ENCODE results near the gene CCKAR.

The CCKAR gene

GRCh38 chr4:26463386-26463785, 26.9 kb downstream of the CCKAR start:
- DNase-seq (ENCODE audit: low spot score) = no peak
- in situ Hi-C loops (cut with MboI; ENCODE audit: low sequenced_read_pairs, unreplicated experiment) = loop anchor here (25.0 kb wide), 1 partner anchor 249 kb away; no protein-coding TSS in a partner anchor
- TF ChIP-seq CTCF (IDR thresholded peaks at IDR 0.05; ENCODE audit: borderline replicate concordance, control extremely low read depth, extremely low read depth, insufficient read depth, missing control alignments) = no peak

- no peak for DNase-seq (ENCODE audit: low spot score)
- TF ChIP-seq CTCF (IDR thresholded peaks at IDR 0.05; ENCODE audit: borderline replicate concordance, control extremely low read depth, extremely low read depth, insufficient read depth, missing control alignments) = no peak
- in situ Hi-C loops (cut with MboI; ENCODE audit: low sequenced_read_pairs, unreplicated experiment) = loop anchor here (25.0 kb wide), 1 partner anchor 249 kb away; no protein-coding TSS in a partner anchor
Measured at GRCh38 chr4:26462874-26463273, 27.4 kb downstream of the CCKAR start.

- DNase-seq (ENCODE audit: low spot score) = no peak
- in situ Hi-C loops (cut with MboI; ENCODE audit: low sequenced_read_pairs, unreplicated experiment) = loop anchor here (10.0 to 25.0 kb wide), 2 partner anchors 252 to 545 kb away; no protein-coding TSS in a partner anchor
- no peak for TF ChIP-seq CTCF (IDR thresholded peaks at IDR 0.05; ENCODE audit: borderline replicate concordance, control extremely low read depth, extremely low read depth, insufficient read depth, missing control alignments)
Measured at GRCh38 chr4:26459756-26460530, 30.3 kb downstream of the CCKAR start.

- in situ Hi-C loops (cut with MboI; ENCODE audit: low sequenced_read_pairs, unreplicated experiment) = loop anchor here (10.0 to 25.0 kb wide), 2 partner anchors 253 to 546 kb away; no protein-coding TSS in a partner anchor
- TF ChIP-seq CTCF (IDR thresholded peaks at IDR 0.05; ENCODE audit: borderline replicate concordance, control extremely low read depth, extremely low read depth, insufficient read depth, missing control alignments) = peak; percentile 38
- DNase-seq (ENCODE audit: low spot score) = peak; percentile 66
Measured at GRCh38 chr4:26459054-26459755, 31.1 kb downstream of the CCKAR start.

- in situ Hi-C loops (cut with MboI; ENCODE audit: low sequenced_read_pairs, unreplicated experiment) = loop anchor here (10.0 to 25.0 kb wide), 2 partner anchors 254 to 547 kb away; no protein-coding TSS in a partner anchor
- DNase-seq (ENCODE audit: low spot score) = no peak
- TF ChIP-seq CTCF (IDR thresholded peaks at IDR 0.05; ENCODE audit: borderline replicate concordance, control extremely low read depth, extremely low read depth, insufficient read depth, missing control alignments) = no peak
Measured at GRCh38 chr4:26458157-26458561, 32.1 kb downstream of the CCKAR start.

- DNase-seq (ENCODE audit: low spot score) = no peak
- in situ Hi-C loops (cut with MboI; ENCODE audit: low sequenced_read_pairs, unreplicated experiment) = loop anchor here (10.0 to 25.0 kb wide), 2 partner anchors 255 to 547 kb away; no protein-coding TSS in a partner anchor
- TF ChIP-seq CTCF (IDR thresholded peaks at IDR 0.05; ENCODE audit: borderline replicate concordance, control extremely low read depth, extremely low read depth, insufficient read depth, missing control alignments) = no peak
Measured at GRCh38 chr4:26457412-26457811, 32.9 kb downstream of the CCKAR start.
